DOHH2 (cell line): Measurements from ENCODE around the gene TMCO4.

Source experiments
- H3F3A ChIP-seq: fragments of 200-600 bp; sonication (generic), shearing (Covaris generic); 2 replicates; pipeline ENCODE4 v1.6.0; 2016; ENCODE audit warnings: antibody characterized with exemption, mild to moderate bottlenecking; ENCODE audit not compliant: control insufficient read depth, insufficient read depth
- H3K27ac ChIP-seq: fragments of 200-600 bp; sonication (generic); 2 replicates; pipeline ENCODE4 v1.5.1; 2014; ENCODE audit warnings: low read depth, mild to moderate bottlenecking, low read length, moderate library complexity
- H3K27me3 ChIP-seq: fragments of 200-600 bp; sonication (generic); 2 replicates; pipeline ENCODE4 v1.6.1; 2014; ENCODE audit warnings: mild to moderate bottlenecking, low read length, mixed read lengths; ENCODE audit not compliant: control insufficient read depth
- H3K36me3 ChIP-seq: fragments of 200-600 bp; sonication (generic); 2 replicates; pipeline ENCODE4 v1.6.1; 2014; ENCODE audit warnings: mild to moderate bottlenecking, low read length, moderate library complexity, mixed read lengths; ENCODE audit not compliant: control insufficient read depth
- H3K4me1 ChIP-seq: fragments of 200-600 bp; sonication (generic); 2 replicates; pipeline ENCODE4 v1.6.1; 2014; ENCODE audit warnings: mild to moderate bottlenecking, low read length, mixed read lengths; ENCODE audit not compliant: control insufficient read depth
- H3K4me2 ChIP-seq: fragments of 200-600 bp; sonication (generic); 2 replicates; pipeline ENCODE4 v1.6.0; 2014; ENCODE audit warnings: mild to moderate bottlenecking, low read length, moderate library complexity
- H3K4me3 ChIP-seq: fragments of 200-600 bp; sonication (generic); 2 replicates; pipeline ENCODE4 v1.5.1; 2014; ENCODE audit warnings: mild to moderate bottlenecking, low read length, mixed read lengths
- H3K79me2 ChIP-seq: fragments of 200-600 bp; sonication (generic); 2 replicates; pipeline ENCODE4 v1.6.1; 2014; ENCODE audit warnings: mild to moderate bottlenecking, low read length, mixed read lengths; ENCODE audit not compliant: control insufficient read depth
- H3K9me2 ChIP-seq: fragments of 200-600 bp; sonication (generic); replicated peaks from 2 replicates; pipeline ENCODE4 v1.6.1; 2014; ENCODE audit warnings: mild to moderate bottlenecking, low read length, mixed read lengths; ENCODE audit not compliant: control insufficient read depth
- H3K9me3 ChIP-seq: fragments of 200-600 bp; sonication (generic); 2 replicates; pipeline ENCODE4 v1.6.1; 2014; ENCODE audit warnings: antibody characterized with exemption, low read length, mixed read lengths; ENCODE audit not compliant: control insufficient read depth, insufficient read depth
- H4K20me1 ChIP-seq: fragments of 200-600 bp; sonication (generic); 2 replicates; pipeline ENCODE4 v1.6.0; 2014; ENCODE audit warnings: low read depth, mild to moderate bottlenecking, antibody characterized with exemption, low read length, moderate library complexity; ENCODE audit not compliant: control insufficient read depth, insufficient read depth
- EZH2phosphoT487 ChIP-seq: fragments of 200-600 bp; sonication (generic); IDR thresholded peaks from 2 replicates; pipeline ENCODE4 v1.6.1; 2017; ENCODE audit warnings: borderline replicate concordance, mild to moderate bottlenecking, antibody characterized with exemption, low read length, moderate library complexity, mixed read lengths
- TF ChIP-seq, protein P1 (sequence below): fragments of 200-600 bp; sonication (generic); IDR thresholded peaks from one replicate; pipeline ENCODE4 v1.5.1; 2014; ENCODE audit warnings: antibody characterized with exemption, mild to moderate bottlenecking, low read depth, low read length; ENCODE audit not compliant: poor library complexity, severe bottlenecking

Gene TMCO4

DNA sequence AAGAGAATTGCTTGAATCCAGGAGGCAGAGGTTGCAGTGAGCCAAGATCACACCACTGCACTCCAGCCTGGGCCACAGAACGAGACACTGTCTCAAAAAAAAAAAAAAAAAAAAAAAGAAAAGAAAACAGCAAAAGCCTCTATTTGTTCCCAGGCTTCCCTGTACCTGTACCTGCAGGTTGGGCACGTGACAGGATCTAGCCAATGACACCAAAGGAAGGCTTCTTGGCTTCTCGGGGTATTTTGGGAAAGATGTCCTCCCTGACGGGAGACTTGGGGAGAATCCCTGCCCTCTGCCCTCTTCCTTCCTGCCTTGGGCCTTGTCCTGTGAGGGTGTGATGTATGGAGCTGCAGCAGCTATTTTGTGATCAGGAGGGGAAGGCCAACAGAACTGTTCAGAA, 22.8 kb downstream of the TMCO4 start:
- Histone ChIP-seq H3K4me3 (no peak overlapping the region), H3K27ac (no peak overlapping the region)
- no peak for TF ChIP-seq EZH2phosphoT487
- TF ChIP-seq, protein P1, sequence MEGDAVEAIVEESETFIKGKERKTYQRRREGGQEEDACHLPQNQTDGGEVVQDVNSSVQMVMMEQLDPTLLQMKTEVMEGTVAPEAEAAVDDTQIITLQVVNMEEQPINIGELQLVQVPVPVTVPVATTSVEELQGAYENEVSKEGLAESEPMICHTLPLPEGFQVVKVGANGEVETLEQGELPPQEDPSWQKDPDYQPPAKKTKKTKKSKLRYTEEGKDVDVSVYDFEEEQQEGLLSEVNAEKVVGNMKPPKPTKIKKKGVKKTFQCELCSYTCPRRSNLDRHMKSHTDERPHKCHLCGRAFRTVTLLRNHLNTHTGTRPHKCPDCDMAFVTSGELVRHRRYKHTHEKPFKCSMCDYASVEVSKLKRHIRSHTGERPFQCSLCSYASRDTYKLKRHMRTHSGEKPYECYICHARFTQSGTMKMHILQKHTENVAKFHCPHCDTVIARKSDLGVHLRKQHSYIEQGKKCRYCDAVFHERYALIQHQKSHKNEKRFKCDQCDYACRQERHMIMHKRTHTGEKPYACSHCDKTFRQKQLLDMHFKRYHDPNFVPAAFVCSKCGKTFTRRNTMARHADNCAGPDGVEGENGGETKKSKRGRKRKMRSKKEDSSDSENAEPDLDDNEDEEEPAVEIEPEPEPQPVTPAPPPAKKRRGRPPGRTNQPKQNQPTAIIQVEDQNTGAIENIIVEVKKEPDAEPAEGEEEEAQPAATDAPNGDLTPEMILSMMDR, result no peak

DNA sequence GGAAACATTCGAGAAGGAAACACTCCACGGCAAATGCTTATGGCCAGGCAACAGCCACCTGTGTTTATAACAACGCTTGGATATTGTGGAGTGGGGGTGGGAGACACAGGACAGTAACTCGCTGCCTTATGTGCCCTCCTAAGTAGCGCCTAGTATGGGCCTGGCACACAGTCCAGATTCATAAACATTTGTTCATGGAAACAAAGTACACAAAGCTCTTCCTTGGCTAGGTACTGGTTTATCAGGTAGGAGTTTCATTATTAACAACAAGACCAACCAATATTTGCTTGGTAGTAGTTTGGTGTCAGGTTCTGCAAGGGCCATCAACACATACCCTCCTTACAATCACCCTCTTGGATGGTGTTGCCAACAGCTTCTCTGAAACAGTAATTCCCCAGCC, 23.4 kb downstream of the TMCO4 start:
- Histone ChIP-seq H3K27ac (no peak overlapping the region), H3K4me1 (no peaks in the 10 kb centered on the region), H3K4me3 (no peak overlapping the region), H3K9me2 (no peaks in the 10 kb centered on the region), H3K27me3 (no peaks in the 10 kb centered on the region), H3K4me2 (no peak overlapping the region), H3K36me3 (no peaks in the 10 kb centered on the region), H3K9me3 (no peaks in the 10 kb centered on the region), H3K79me2 (no peaks in the 10 kb centered on the region), H4K20me1 (no peaks in the 10 kb centered on the region), H3F3A (no peaks in the 10 kb centered on the region)
- TF ChIP-seq, protein P1, result no peak
- TF ChIP-seq EZH2phosphoT487, result no peak

More for the DNA sequence above, 22.8 kb downstream of the TMCO4 start:
- no peaks in the 10 kb centered on the region for H4K20me1 ChIP-seq
- no peak overlapping the region for H3K4me2 ChIP-seq
- H3K9me2 ChIP-seq, result no peaks in the 10 kb centered on the region
- no peaks in the 10 kb centered on the region for H3K4me1 ChIP-seq
- H3K9me3 ChIP-seq, result no peaks in the 10 kb centered on the region
- H3K36me3 ChIP-seq, result no peaks in the 10 kb centered on the region
- H3K79me2 ChIP-seq, result no peaks in the 10 kb centered on the region
- H3K27me3 ChIP-seq, result no peaks in the 10 kb centered on the region
- H3F3A ChIP-seq, result no peaks in the 10 kb centered on the region

DNA sequence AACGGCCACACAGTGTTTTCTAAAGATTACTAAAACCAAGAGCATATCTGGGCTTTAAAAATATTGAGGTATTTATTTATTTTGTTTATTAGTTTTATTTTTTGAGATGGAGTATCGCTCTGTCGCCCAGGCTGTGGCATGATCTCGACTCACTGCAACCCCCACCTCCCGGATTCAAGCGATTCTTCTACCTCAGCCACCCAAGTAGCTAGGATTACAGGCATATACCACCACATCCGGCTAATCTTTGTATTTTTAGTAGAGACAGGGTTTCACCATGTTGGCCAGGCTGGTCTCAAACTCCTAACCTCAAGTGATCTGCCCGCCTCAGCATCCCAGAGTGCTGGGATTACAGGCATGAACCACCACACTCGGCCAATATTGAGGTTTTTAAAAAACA, 23.9 kb downstream of the TMCO4 start:
- Histone ChIP-seq H3K36me3 (no peaks in the 10 kb centered on the region), H3K9me3 (no peaks in the 10 kb centered on the region), H4K20me1 (no peaks in the 10 kb centered on the region), H3K9me2 (no peaks in the 10 kb centered on the region), H3K27me3 (no peaks in the 10 kb centered on the region), H3F3A (no peaks in the 10 kb centered on the region), H3K4me2 (no peak overlapping the region), H3K4me3 (no peak overlapping the region), H3K27ac (no peak overlapping the region), H3K79me2 (no peaks in the 10 kb centered on the region), H3K4me1 (no peaks in the 10 kb centered on the region)
- TF ChIP-seq EZH2phosphoT487, result no peak
- TF ChIP-seq, protein P1, result no peak

DNA sequence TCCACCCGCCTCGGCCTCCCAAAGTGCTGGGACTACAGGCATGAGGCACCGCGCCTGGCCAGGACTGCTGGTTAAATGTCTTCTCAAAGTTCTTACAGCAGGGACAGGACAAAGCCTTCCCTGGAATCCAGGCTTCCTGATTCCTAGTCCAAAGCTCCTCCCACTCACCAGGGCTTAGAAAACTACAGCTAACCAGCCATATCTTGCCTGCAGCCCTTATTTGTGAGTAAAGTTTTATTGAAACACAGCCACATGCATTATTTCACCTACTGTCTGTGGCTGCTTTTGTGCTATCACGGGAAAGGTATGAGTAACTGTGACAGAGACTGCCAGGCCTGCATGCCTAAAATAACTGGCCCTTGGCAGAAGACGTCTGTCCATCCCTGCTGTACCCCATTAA, 24.4 kb downstream of the TMCO4 start:
- Histone ChIP-seq H3K9me3 (no peaks in the 10 kb centered on the region), H3F3A (no peaks in the 10 kb centered on the region), H3K4me2 (no peak overlapping the region), H3K4me1 (no peaks in the 10 kb centered on the region), H3K27me3 (no peaks in the 10 kb centered on the region), H3K79me2 (no peaks in the 10 kb centered on the region), H3K36me3 (no peaks in the 10 kb centered on the region), H4K20me1 (no peaks in the 10 kb centered on the region), H3K4me3 (no peak overlapping the region), H3K27ac (no peak overlapping the region), H3K9me2 (no peaks in the 10 kb centered on the region)
- no peak for TF ChIP-seq EZH2phosphoT487
- TF ChIP-seq, protein P1, result no peak
